ENCODE measurements around the gene NAV2. TPM values are rescaled to one million over a fixed set of nuclear protein-coding genes. Genes with fewer than 3 reads are reported as not detected.

The NAV2 gene
- total RNA-seq, 2 donors from 2014 or later: 21.3 to 45.3 TPM

DNA sequence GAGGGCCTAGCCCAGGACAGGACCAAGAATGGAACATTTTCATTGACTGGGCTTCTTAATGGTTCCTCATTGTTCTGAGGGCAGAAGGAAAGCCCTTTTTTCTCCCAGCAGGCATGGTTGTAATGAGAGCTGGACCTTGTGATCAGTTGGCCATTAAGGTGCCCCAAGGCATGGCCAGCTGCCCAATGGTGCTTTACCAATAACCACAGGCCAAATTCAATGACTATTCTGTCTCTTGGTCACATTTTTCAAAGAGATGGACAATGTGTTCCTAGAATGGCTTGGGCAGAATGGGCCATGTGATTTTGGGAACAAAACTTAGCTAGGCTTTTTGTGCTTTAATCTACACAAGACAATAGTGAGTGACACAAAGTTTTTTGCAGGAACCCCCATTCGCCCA lies 7.3 kb downstream of the NAV2 start:
- Histone ChIP-seq H3K4me3 (no peak overlapping the region), H3K27me3 (no peaks in the 10 kb centered on the region), H3K9me3 (no peaks in the 10 kb centered on the region), H3K9ac (ENCODE audit: low read depth in 2 of 2, low read length in 2 of 2) (no peak overlapping the region), H3K36me3 (no peaks in the 10 kb centered on the region), H3K27ac (no peak overlapping the region), H3K4me1 (no peaks in the 10 kb centered on the region)
- no peak for DNase-seq
- TF ChIP-seq, protein P1, sequence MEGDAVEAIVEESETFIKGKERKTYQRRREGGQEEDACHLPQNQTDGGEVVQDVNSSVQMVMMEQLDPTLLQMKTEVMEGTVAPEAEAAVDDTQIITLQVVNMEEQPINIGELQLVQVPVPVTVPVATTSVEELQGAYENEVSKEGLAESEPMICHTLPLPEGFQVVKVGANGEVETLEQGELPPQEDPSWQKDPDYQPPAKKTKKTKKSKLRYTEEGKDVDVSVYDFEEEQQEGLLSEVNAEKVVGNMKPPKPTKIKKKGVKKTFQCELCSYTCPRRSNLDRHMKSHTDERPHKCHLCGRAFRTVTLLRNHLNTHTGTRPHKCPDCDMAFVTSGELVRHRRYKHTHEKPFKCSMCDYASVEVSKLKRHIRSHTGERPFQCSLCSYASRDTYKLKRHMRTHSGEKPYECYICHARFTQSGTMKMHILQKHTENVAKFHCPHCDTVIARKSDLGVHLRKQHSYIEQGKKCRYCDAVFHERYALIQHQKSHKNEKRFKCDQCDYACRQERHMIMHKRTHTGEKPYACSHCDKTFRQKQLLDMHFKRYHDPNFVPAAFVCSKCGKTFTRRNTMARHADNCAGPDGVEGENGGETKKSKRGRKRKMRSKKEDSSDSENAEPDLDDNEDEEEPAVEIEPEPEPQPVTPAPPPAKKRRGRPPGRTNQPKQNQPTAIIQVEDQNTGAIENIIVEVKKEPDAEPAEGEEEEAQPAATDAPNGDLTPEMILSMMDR (IDR thresholded peaks at IDR 0.05): no peak
- intact Hi-C loops (cut with DNase I): no loop called here

- Histone ChIP-seq H3K27ac (no peak overlapping the region), H3K36me3 (no peaks in the 10 kb centered on the region), H3K9me3 (no peaks in the 10 kb centered on the region), H3K27me3 (no peaks in the 10 kb centered on the region), H3K4me1 (no peaks in the 10 kb centered on the region), H3K9ac (ENCODE audit: low read depth in 2 of 2, low read length in 2 of 2) (no peak overlapping the region), H3K4me3 (no peak overlapping the region)
- no peak for DNase-seq
- intact Hi-C loops (cut with DNase I): no loop called here
- TF ChIP-seq, protein P1 (IDR thresholded peaks at IDR 0.05): no peak
These were observed 8.5 kb downstream of the NAV2 start for GRCh38 chr11:19721176-19721575.

GRCh38 chr11:19722702-19723101 lies 10.1 kb downstream of the NAV2 start:
- Histone ChIP-seq H3K36me3 (no peaks in the 10 kb centered on the region), H3K27ac (no peak overlapping the region), H3K9me3 (no peaks in the 10 kb centered on the region), H3K27me3 (no peaks in the 10 kb centered on the region), H3K4me3 (no peak overlapping the region), H3K9ac (ENCODE audit: low read depth in 2 of 2, low read length in 2 of 2) (no peak overlapping the region), H3K4me1 (no peaks in the 10 kb centered on the region)
- no peak for DNase-seq
- TF ChIP-seq, protein P1 (IDR thresholded peaks at IDR 0.05): no peak
- intact Hi-C loops (cut with DNase I): no loop called here

- intact Hi-C loops (cut with DNase I): no loop called here
- H3K27me3 ChIP-seq: no peaks in the 10 kb centered on the region
- no peaks in the 10 kb centered on the region for H3K9me3 ChIP-seq
- TF ChIP-seq, protein P1 (IDR thresholded peaks at IDR 0.05): no peak
- peak overlapping the region; percentile 20 for H3K27ac ChIP-seq
- no peaks in the 10 kb centered on the region for H3K36me3 ChIP-seq
- no peak overlapping the region for H3K9ac ChIP-seq (ENCODE audit: low read depth in 2 of 2, low read length in 2 of 2)
- H3K4me1 ChIP-seq: no peaks in the 10 kb centered on the region
- no peak overlapping the region for H3K4me3 ChIP-seq
- no peak for DNase-seq
These were observed 11.1 kb downstream of the NAV2 start for GRCh38 chr11:19723572-19724342.

GRCh38 chr11:19724765-19725164 lies 12.1 kb downstream of the NAV2 start:
- Histone ChIP-seq H3K4me1 (no peaks in the 10 kb centered on the region), H3K27ac (no peak overlapping the region)

More at GRCh38 chr11:19724765-19725164, 12.1 kb downstream of the NAV2 start:
- Histone ChIP-seq H3K4me3 (no peak overlapping the region), H3K9ac (ENCODE audit: low read depth in 2 of 2, low read length in 2 of 2) (no peak overlapping the region), H3K27me3 (no peaks in the 10 kb centered on the region), H3K36me3 (no peaks in the 10 kb centered on the region), H3K9me3 (no peaks in the 10 kb centered on the region)
- TF ChIP-seq, protein P1 (IDR thresholded peaks at IDR 0.05): no peak
- intact Hi-C loops (cut with DNase I): no loop called here
- DNase-seq: no peak

Data from colonic mucosa (tissue), 4 donors.